H9 (cell line): ENCODE data around the gene CELA3A. TPM values are rescaled to one million over a fixed set of nuclear protein-coding genes. Genes with fewer than 3 reads are reported as not detected.
"Not testable (repeated sequence)": the region's sequence is repeated elsewhere in the genome, so short reads cannot be mapped to it uniquely, and the experiment has no call there.

Experiments
- DNase-seq: peaks from one replicate; pipeline ENCODE4 v3.0.0-alpha.2; 2017
- H2AFZ ChIP-seq: one replicate; pipeline ENCODE4 v1.6.1; 2013; ENCODE audit warnings: mild to moderate bottlenecking, low read length, control low read depth, moderate library complexity
- H2AK5ac ChIP-seq: 2 replicates; pipeline ENCODE4 v1.6.1; 2013; ENCODE audit warnings: low read length, control low read depth, mixed read lengths; ENCODE audit not compliant: insufficient read length
- H2BK120ac ChIP-seq: one replicate; pipeline ENCODE4 v1.6.1; 2013; ENCODE audit warnings: low read depth, mild to moderate bottlenecking, low read length, control low read depth, inconsistent platforms; ENCODE audit not compliant: poor library complexity, severe bottlenecking
- H2BK12ac ChIP-seq: 2 replicates; pipeline ENCODE4 v1.6.1; 2013; ENCODE audit warnings: low read length, control low read depth, mixed read lengths, low read depth; ENCODE audit not compliant: insufficient read length
- H2BK15ac ChIP-seq: 2 replicates; pipeline ENCODE4 v1.6.1; 2013; ENCODE audit warnings: low read depth, low read length, control low read depth
- H2BK20ac ChIP-seq: one replicate; pipeline ENCODE4 v1.6.1; 2013; ENCODE audit warnings: low read depth, mild to moderate bottlenecking, low read length, control low read depth, inconsistent platforms; ENCODE audit not compliant: poor library complexity, severe bottlenecking
- H2BK5ac ChIP-seq: 2 replicates; pipeline ENCODE4 v1.6.1; 2013; ENCODE audit warnings: low read length, control low read depth, mixed read lengths; ENCODE audit not compliant: insufficient read length
- H3K14ac ChIP-seq: 2 replicates; pipeline ENCODE4 v1.6.1; 2013; ENCODE audit warnings: low read length, control low read depth; ENCODE audit not compliant: insufficient read depth
- H3K18ac ChIP-seq: 2 replicates; pipeline ENCODE4 v1.6.1; 2013; ENCODE audit warnings: low read depth, mild to moderate bottlenecking, mixed read lengths, low read length, control low read depth; ENCODE audit not compliant: insufficient read length
- H3K23ac ChIP-seq: 2 replicates; pipeline ENCODE4 v1.6.1; 2013; ENCODE audit warnings: low read length, control low read depth, mixed read lengths, low read depth; ENCODE audit not compliant: insufficient read length
- H3K23me2 ChIP-seq: 2 replicates; pipeline ENCODE4 v1.6.1; 2013; ENCODE audit warnings: low read depth, mild to moderate bottlenecking, mixed read lengths, low read length, control low read depth; ENCODE audit not compliant: insufficient read length, poor library complexity, severe bottlenecking
- H3K27ac ChIP-seq: 2 replicates; pipeline ENCODE4 v1.5.1; 2013; ENCODE audit warnings: low read length, control low read depth, mixed read lengths, low read depth; ENCODE audit not compliant: insufficient read length
- H3K27me3 ChIP-seq: 2 replicates; pipeline ENCODE4 v1.6.1; 2013; ENCODE audit warnings: low read length, control low read depth, inconsistent platforms; ENCODE audit not compliant: insufficient read depth
- H3K4ac ChIP-seq: 2 replicates; pipeline ENCODE4 v1.6.1; 2013; ENCODE audit warnings: low read depth, mild to moderate bottlenecking, control low read depth, inconsistent platforms, low read length, moderate library complexity
- H3K4me1 ChIP-seq: 2 replicates; pipeline ENCODE4 v1.6.1; 2013; ENCODE audit warnings: low read length, control low read depth, inconsistent platforms; ENCODE audit not compliant: insufficient read depth
- H3K4me2 ChIP-seq: 2 replicates; pipeline ENCODE4 v1.6.1; 2013; ENCODE audit warnings: low read length, control low read depth, mixed read lengths; ENCODE audit not compliant: insufficient read length, insufficient read depth
- H3K56ac ChIP-seq: 2 replicates; pipeline ENCODE4 v1.6.1; 2013; ENCODE audit warnings: low read depth, mild to moderate bottlenecking, mixed read lengths, low read length, control low read depth; ENCODE audit not compliant: insufficient read length
- H3K79me1 ChIP-seq: 2 replicates; pipeline ENCODE4 v1.6.1; 2013; ENCODE audit warnings: low read depth, mild to moderate bottlenecking, moderate library complexity, low read length, control low read depth, inconsistent platforms; ENCODE audit not compliant: insufficient read depth, poor library complexity, severe bottlenecking
- H3K79me2 ChIP-seq: 2 replicates; pipeline ENCODE4 v1.6.1; 2013; ENCODE audit warnings: low read length, control low read depth, inconsistent platforms; ENCODE audit not compliant: insufficient read depth
- H3K9ac ChIP-seq: 2 replicates; pipeline ENCODE4 v1.6.1; 2013; ENCODE audit warnings: low read length, control low read depth, mixed read lengths; ENCODE audit not compliant: insufficient read length; ENCODE audit errors: extremely low read depth
- H3K9me3 ChIP-seq: one replicate; pipeline ENCODE4 v1.6.1; 2013; ENCODE audit warnings: low read depth, low read length, inconsistent platforms; ENCODE audit not compliant: control insufficient read depth
- H3T11ph ChIP-seq: one replicate; pipeline ENCODE4 v1.6.1; 2013; ENCODE audit warnings: mild to moderate bottlenecking, low read length, control low read depth, inconsistent platforms
- H4K20me1 ChIP-seq: one replicate; pipeline ENCODE4 v1.6.1; 2013; ENCODE audit not compliant: control insufficient read depth, insufficient read length, insufficient read depth
- H4K5ac ChIP-seq: 2 replicates; pipeline ENCODE4 v1.6.1; 2013; ENCODE audit warnings: low read depth, mild to moderate bottlenecking, mixed read lengths, low read length, control low read depth; ENCODE audit not compliant: insufficient read length
- H4K8ac ChIP-seq: replicated peaks from 2 replicates; pipeline ENCODE4 v1.6.1; 2013; ENCODE audit warnings: low read length, control low read depth, mixed read lengths, low read depth; ENCODE audit not compliant: insufficient read length
- H4K91ac ChIP-seq: 2 replicates; pipeline ENCODE4 v1.6.1; 2013; ENCODE audit warnings: low read depth, mild to moderate bottlenecking, moderate library complexity, mixed read lengths, low read length, control low read depth; ENCODE audit not compliant: insufficient read length
- H3K27ac Mint-ChIP-seq, 3 experiments: 2 replicates in 2 of 3; 3 replicates in 1 of 3; pipeline ENCODE4 v1.8.0; 2020 to 2021; ENCODE audit warnings: mixed read lengths in 3 of 3, mild to moderate bottlenecking in 1 of 3, moderate library complexity in 1 of 3
- H3K27me3 Mint-ChIP-seq: 2 replicates; pipeline ENCODE4 v1.8.0; 2021; ENCODE audit warnings: low read depth, mild to moderate bottlenecking, moderate library complexity, mixed read lengths
- H3K36me3 Mint-ChIP-seq, 3 experiments: 2 replicates in 2 of 3; 3 replicates in 1 of 3; pipeline ENCODE4 v1.8.0; 2020 to 2021; ENCODE audit warnings: low read depth in 3 of 3, mixed read lengths in 3 of 3; ENCODE audit not compliant: insufficient read depth in 1 of 3
- H3K4me1 Mint-ChIP-seq, 2 experiments: 2 replicates each; pipeline ENCODE4 v1.8.0; 2020; ENCODE audit warnings: mixed read lengths in 2 of 2
- H3K4me3 Mint-ChIP-seq, 2 experiments: 2 replicates in 1 of 2; 3 replicates in 1 of 2; pipeline ENCODE4 v1.8.0; 2020 to 2021; ENCODE audit warnings: mild to moderate bottlenecking in 2 of 2, mixed read lengths in 2 of 2, moderate library complexity in 1 of 2
- H3K9me3 Mint-ChIP-seq, 2 experiments: 2 replicates in 1 of 2; 3 replicates in 1 of 2; pipeline ENCODE4 v1.8.0; 2020; ENCODE audit warnings: mild to moderate bottlenecking in 2 of 2, mixed read lengths in 2 of 2, moderate library complexity in 1 of 2
- CTCF ChIP-seq: fragments of 200-600 bp; sonication (generic); conservative IDR thresholded peaks from 3 replicates; pipeline ENCODE4 v1.8.0; 2021; ENCODE audit warnings: antibody characterized with exemption, mild to moderate bottlenecking
- WGBS: extraction: QIAGEN DNeasy Blood & Tissue Kit; methylation state at CpG from one replicate; pipeline ENCODE4 v1.1.7; 2013; ENCODE audit warnings: missing lambda C conversion rate, low lambda C conversion rate, mixed read lengths; ENCODE audit not compliant: insufficient read length; ENCODE audit errors: extremely low coverage; 5-methylcytosine and 5-hydroxymethylcytosine counted together
- total RNA-seq: library from RNA; stranded (reverse); gene quantifications from 2 replicates; pipeline ENCODE4 v1.2.1, GENCODE V29; 2021

Gene CELA3A
- total RNA-seq, 1 experiment from 2014 or later: not detected

- no peaks in the 10 kb centered on the region for H3K27me3 Mint-ChIP-seq
- no CpG with 5 or more reads among the region's 8 CpGs for WGBS
- H3T11ph ChIP-seq: no peak overlapping the region
- H2BK12ac ChIP-seq: no peak overlapping the region
- H3K9me3 Mint-ChIP-seq: no peaks in the 10 kb centered on the region
- H2AK5ac ChIP-seq: no peak overlapping the region
- no peak overlapping the region for H2BK15ac ChIP-seq
- no peak for DNase-seq
- no peak for TF ChIP-seq CTCF
- no peaks in the 10 kb centered on the region for H3K9me3 ChIP-seq
- H4K8ac ChIP-seq: no peak overlapping the region
- peaks cover 0 to 15% (median 9%) of the 10 kb centered on the region in 3 experiments; a peak in 5 of 7 replicates for H3K36me3 Mint-ChIP-seq
- H2BK120ac ChIP-seq: no peak overlapping the region
- H3K79me2 ChIP-seq: no peaks in the 10 kb centered on the region
- no peak overlapping the region for H3K4me2 ChIP-seq
- no peak overlapping the region for H3K56ac ChIP-seq
- H3K4me1 Mint-ChIP-seq: peaks cover 2 to 8% of the 10 kb centered on the region in 2 experiments; a peak in 3 of 4 replicates
- H4K5ac ChIP-seq: no peak overlapping the region
- H3K27ac ChIP-seq: no peak overlapping the region
- H3K4me1 ChIP-seq: peaks cover under 1% of the 10 kb centered on the region; the same call in 1 of the 2 replicates
- H3K27ac Mint-ChIP-seq: peak overlapping the region in 1 of 3 experiments; percentile 40; a peak in 2 of 7 replicates
- H3K4ac ChIP-seq: no peak overlapping the region
- no peak overlapping the region for H3K9ac ChIP-seq
- no peak overlapping the region for H2AFZ ChIP-seq
- no peaks in the 10 kb centered on the region for H4K20me1 ChIP-seq
- H3K14ac ChIP-seq: no peak overlapping the region
- no peak overlapping the region for H3K18ac ChIP-seq
- no peak overlapping the region for H4K91ac ChIP-seq
- no peak overlapping the region for H2BK20ac ChIP-seq
- no peak overlapping the region for H3K4me3 Mint-ChIP-seq
- no peaks in the 10 kb centered on the region for H3K27me3 ChIP-seq
- no peak overlapping the region for H2BK5ac ChIP-seq
- H3K23ac ChIP-seq: no peak overlapping the region
- no peaks in the 10 kb centered on the region for H3K79me1 ChIP-seq
- no peaks in the 10 kb centered on the region for H3K23me2 ChIP-seq
These were observed 29.9 kb downstream of the CELA3A start for GRCh38 chr1:22031214-22031962.

GRCh38 chr1:22034834-22035233, 33.4 kb downstream of the CELA3A start:
- H3K56ac ChIP-seq, H3K27me3 Mint-ChIP-seq, H3K14ac ChIP-seq, H3K27ac ChIP-seq, H3K27me3 ChIP-seq, H3K4me3 Mint-ChIP-seq, H3K4me2 ChIP-seq, H4K8ac ChIP-seq, H2AK5ac ChIP-seq, H3K9ac ChIP-seq, H2BK12ac ChIP-seq, DNase-seq, H3K4ac ChIP-seq, H3K18ac ChIP-seq, H2AFZ ChIP-seq, H2BK120ac ChIP-seq, H2BK5ac ChIP-seq, H3K23me2 ChIP-seq, H3K27ac Mint-ChIP-seq, H2BK15ac ChIP-seq, H4K20me1 ChIP-seq, H4K5ac ChIP-seq, H4K91ac ChIP-seq, H3K79me1 ChIP-seq, H3K9me3 Mint-ChIP-seq, H3K23ac ChIP-seq, H3K79me2 ChIP-seq, H3K36me3 Mint-ChIP-seq, H3T11ph ChIP-seq, H3K9me3 ChIP-seq, H2BK20ac ChIP-seq: not testable (repeated sequence)
- peaks cover 20 to 21% of the 10 kb centered on the region in 2 experiments for H3K4me1 Mint-ChIP-seq
- WGBS: no CpG with 5 or more reads among the region's 5 CpGs
- peaks cover 10% of the 10 kb centered on the region; the same call in 1 of the 2 replicates for H3K4me1 ChIP-seq
